K562 (cell line): ENCODE measurements around the gene SMARCA4. TPM values are rescaled to one million over a fixed set of nuclear protein-coding genes. Genes with fewer than 3 reads are reported as not detected.

ENCODE experiments used
- ATAC-seq: fragments of 200-7000 bp; cut with Tn5 transposase; 3 replicates; pipeline ENCODE4 v1.9.1; 2020; ENCODE audit warnings: moderate library complexity
- BruUV-seq: library from RNA; stranded (reverse); fragments of 400-500 nt; replicated peaks from 2 replicates; lab custom pipeline; 2021; lab: Mats Ljungman, UMichigan
- CTCF ChIA-PET: fragments of 300-600 bp; formaldehyde crosslinking; extraction: SDS; loops from one replicate; lab custom pipeline; 2021; ENCODE audit warnings: low intra/inter-chr PET ratio; lab: Yijun Ruan, JAX
- POLR2A ChIA-PET: fragments of 300-600, 350-650 bp; sonication (Branson Sonifier 250); formaldehyde crosslinking; extraction: SDS; loops from one replicate; lab custom pipeline; 2021; ENCODE audit warnings: antibody characterized with exemption, inconsistent platforms; lab: Yijun Ruan, JAX
- DNase-seq, 4 experiments: peaks; one replicate each; pipeline versions ENCODE4 v3.0.0 to v3.0.0-alpha.2; 2011 to 2018; ENCODE audit warnings: low spot score in 3 of 4, mixed read lengths in 3 of 4; ENCODE audit errors: extremely low read depth in 1 of 4
- FAIRE-seq: peaks from 2 replicates; lab custom pipeline; 2011; peaks lifted over from hg19 to GRCh38; lab: Jason Lieb, UNC
- H2AFZ ChIP-seq: 2 replicates; pipeline ENCODE4 v1.6.0; 2011; ENCODE audit warnings: low read depth, low read length, control low read depth, inconsistent platforms
- H3K27ac ChIP-seq: fragments of 200-600 bp; 3 replicates; pipeline ENCODE4 v1.8.0; 2011; ENCODE audit warnings: low read depth, mild to moderate bottlenecking, control low read depth, inconsistent platforms, low read length, moderate library complexity, mixed read lengths; ENCODE audit errors: extremely low read depth
- H3K27me3 ChIP-seq, 2 experiments: fragments of 300-600 bp in 1 of 2; 2 replicates in 1 of 2; 3 replicates in 1 of 2; pipeline versions ENCODE4 v1.6.0 to v1.8.0; 2011; ENCODE audit warnings: inconsistent platforms in 2 of 2, low read length in 2 of 2, mild to moderate bottlenecking in 1 of 2, mixed read lengths in 1 of 2, moderate library complexity in 1 of 2; ENCODE audit not compliant: control insufficient read depth in 2 of 2, insufficient read depth in 2 of 2
- H3K36me3 ChIP-seq: fragments of 300-600 bp; 3 replicates; pipeline ENCODE4 v1.8.0; 2011; ENCODE audit warnings: mild to moderate bottlenecking, low read length, inconsistent platforms; ENCODE audit not compliant: control insufficient read depth, insufficient read depth
- H3K4me1 ChIP-seq, 2 experiments: fragments of 200-600 bp in 1 of 2; replicated peaks in 1 of 2; 2 replicates in 1 of 2; 3 replicates in 1 of 2; pipeline versions ENCODE4 v1.5.1 to v1.8.0; 2011; ENCODE audit warnings: inconsistent platforms in 2 of 2, low read length in 2 of 2, mild to moderate bottlenecking in 1 of 2, mixed read lengths in 1 of 2, moderate library complexity in 1 of 2; ENCODE audit not compliant: control insufficient read depth in 2 of 2, insufficient read depth in 2 of 2
- H3K4me2 ChIP-seq: 2 replicates; pipeline ENCODE4 v1.6.1; 2011; ENCODE audit warnings: low read length, control low read depth, inconsistent platforms, mixed read lengths; ENCODE audit not compliant: insufficient read depth
- H3K4me3 ChIP-seq: fragments of 200-600 bp; sonication (generic), shearing (Covaris generic); 2 replicates; pipeline ENCODE4 v1.5.1; 2016; ENCODE audit warnings: control low read depth, inconsistent platforms
- H3K79me2 ChIP-seq: fragments of 200-600 bp; 3 replicates; pipeline ENCODE4 v1.8.0; 2011; ENCODE audit warnings: low read length, inconsistent platforms; ENCODE audit not compliant: control insufficient read depth, insufficient read depth
- H3K9ac ChIP-seq, 2 experiments: 2 replicates each; pipeline versions ENCODE4 v1.6.0 to v1.6.1; 2011; ENCODE audit warnings: low read depth in 2 of 2, low read length in 2 of 2, control low read depth in 1 of 2, inconsistent platforms in 1 of 2, mild to moderate bottlenecking in 1 of 2, mixed read lengths in 1 of 2; ENCODE audit not compliant: insufficient read depth in 1 of 2
- H3K9me1 ChIP-seq: one replicate; pipeline ENCODE4 v1.6.0; 2011; ENCODE audit warnings: inconsistent platforms, mild to moderate bottlenecking, low read length, moderate library complexity; ENCODE audit not compliant: control insufficient read depth, insufficient read depth
- H3K9me3 ChIP-seq: replicated peaks from 2 replicates; pipeline ENCODE4 v1.5.1; 2011; ENCODE audit warnings: low read depth, low read length, inconsistent platforms; ENCODE audit not compliant: control insufficient read depth, insufficient read depth
- H4K20me1 ChIP-seq: replicated peaks from 2 replicates; pipeline ENCODE4 v1.6.1; 2011; ENCODE audit warnings: low read length, inconsistent platforms, mixed read lengths; ENCODE audit not compliant: control insufficient read depth, insufficient read depth
- CHD1 ChIP-seq: fragments of 200-600 bp; sonication (generic); IDR thresholded peaks from one replicate; pipeline ENCODE4 v1.6.1; 2012; ENCODE audit warnings: mild to moderate bottlenecking, moderate library complexity, low read length, inconsistent platforms
- E2F3 ChIP-seq: fragments of 250-450 bp; sonication (Bioruptor Pico); IDR thresholded peaks from 2 replicates; pipeline ENCODE4 v1.4.0; 2020; ENCODE audit warnings: mild to moderate bottlenecking
- ELF1 ChIP-seq: fragments of 200-800 bp; sonication (Bioruptor generic); IDR thresholded peaks from 2 replicates; pipeline ENCODE4 v1.6.1; 2016; ENCODE audit warnings: missing genetic modification characterization, missing compliant biosample characterization
- FOXJ3 ChIP-seq: sonication (generic); formaldehyde crosslinking; IDR thresholded peaks from 2 replicates; pipeline ENCODE4 v1.4.0; 2020; ENCODE audit warnings: mild to moderate bottlenecking, missing genetic modification reagents
- KHSRP ChIP-seq: fragments of 450-650 bp; IDR thresholded peaks from 2 replicates; pipeline ENCODE4 v1.6.1; 2017
- KLF16 ChIP-seq: IDR thresholded peaks from 2 replicates; pipeline ENCODE4 v1.6.1; 2016; ENCODE audit warnings: antibody characterized with exemption
- KLF6 ChIP-seq: fragments of 250-450 bp; sonication (Bioruptor Pico); IDR thresholded peaks from 2 replicates; pipeline ENCODE4 v1.4.0; 2020; ENCODE audit warnings: mild to moderate bottlenecking, moderate library complexity, borderline replicate concordance
- MCM3 ChIP-seq: fragments of 450-650 bp; IDR thresholded peaks from 2 replicates; pipeline ENCODE4 v1.6.1; 2016
- PHF8 ChIP-seq: fragments of 200-600 bp; sonication (generic); IDR thresholded peaks from 2 replicates; pipeline ENCODE4 v1.6.1; 2012; ENCODE audit warnings: mixed run types, mild to moderate bottlenecking, inconsistent platforms, low read length, moderate library complexity, borderline replicate concordance
- POLR2B ChIP-seq: fragments of 450-650 bp; IDR thresholded peaks from 2 replicates; pipeline ENCODE4 v1.6.1; 2018; ENCODE audit warnings: low read depth; ENCODE audit not compliant: partially characterized antibody
- PPARD ChIP-seq: fragments of 250-450 bp; sonication (Bioruptor Pico); IDR thresholded peaks from 2 replicates; pipeline ENCODE4 v1.8.0; 2022; ENCODE audit warnings: inconsistent platforms, mild to moderate bottlenecking, moderate library complexity
- RBM39 ChIP-seq: fragments of 200-400 bp; formaldehyde crosslinking; optimal IDR thresholded peaks from 2 replicates; pipeline ENCODE3; 2018; ENCODE audit warnings: low read depth, low read length
- RFX5 ChIP-seq: IDR thresholded peaks from 2 replicates; pipeline ENCODE4 v1.6.1; 2011; ENCODE audit warnings: low read depth, mild to moderate bottlenecking, improper control_type of control experiment, low read length
- SAFB ChIP-seq: fragments of 200-400 bp; formaldehyde crosslinking; IDR thresholded peaks from 2 replicates; pipeline ENCODE4 v1.6.1; 2017; ENCODE audit warnings: low read depth, low read length, borderline replicate concordance
- SP1 ChIP-seq: sonication (generic); formaldehyde crosslinking; IDR thresholded peaks from 2 replicates; pipeline ENCODE4 v1.8.1; 2022; ENCODE audit warnings: mild to moderate bottlenecking, missing genetic modification reagents
- SREBF2 ChIP-seq: sonication (generic); formaldehyde crosslinking; IDR thresholded peaks from 2 replicates; pipeline ENCODE4 v1.4.0; 2020; ENCODE audit warnings: mild to moderate bottlenecking, missing genetic modification reagents
- SRSF1 ChIP-seq: fragments of 200-400 bp; formaldehyde crosslinking; IDR thresholded peaks from 2 replicates; pipeline ENCODE4 v1.6.1; 2017; ENCODE audit warnings: mild to moderate bottlenecking, low read depth, low read length, moderate library complexity
- ZC3H4 ChIP-seq: sonication (generic); formaldehyde crosslinking; IDR thresholded peaks from 2 replicates; pipeline ENCODE4 v1.9.0; 2021; ENCODE audit warnings: missing genetic modification reagents, borderline replicate concordance
- ZNF124 ChIP-seq: sonication (generic); formaldehyde crosslinking; IDR thresholded peaks from 2 replicates; pipeline ENCODE4 v1.8.1; 2022; ENCODE audit warnings: missing genetic modification reagents
- ZNF224 ChIP-seq: sonication (generic); formaldehyde crosslinking; IDR thresholded peaks from 2 replicates; pipeline ENCODE4 v1.8.0; 2022; ENCODE audit warnings: mild to moderate bottlenecking, missing genetic modification reagents
- ZNF41 ChIP-seq: fragments of 250-450 bp; sonication (Bioruptor Pico); conservative IDR thresholded peaks from 2 replicates; pipeline ENCODE4 v1.4.0; 2020; ENCODE audit warnings: mild to moderate bottlenecking
- ZNF77 ChIP-seq: fragments of 250-450 bp; sonication (Bioruptor Pico); IDR thresholded peaks from 2 replicates; pipeline ENCODE4 v1.5.0; 2020
- WGBS: fragments of 100-300 bp; shearing (Covaris generic); methylation state at CpG from one replicate; pipeline ENCODE4 v1.1.6; 2016; ENCODE audit warnings: low coverage, mixed read lengths; ENCODE audit not compliant: insufficient coverage; ENCODE audit errors: missing lambda C conversion rate; 5-methylcytosine and 5-hydroxymethylcytosine counted together
- in situ Hi-C: fragments of 300-500 bp; cut with MboI; formaldehyde crosslinking; loops from 4 replicates; pipeline ENCODE4 v1.15.0; 2018; ENCODE audit warnings: inconsistent platforms, mixed read lengths
- intact Hi-C: fragments of 100-400 bp; cut with micrococcal nuclease; formaldehyde crosslinking; loops from 2 replicates; pipeline ENCODE4 v1.14.2; 2022
- polyA plus RNA-seq, 8 experiments: library from polyadenylated mRNA; depleted of rRNA in 4 of 8; stranded (reverse) in 5 of 8; unstranded in 3 of 8; fragments of >200 nt; fragmentation: Nextera tagmentation in 2 of 8; fragmentation: Illumina TruSeq in 1 of 8; extraction: Ambion mirVana in 2 of 8; extraction: Trizol in 1 of 8; gene quantifications; 2 replicates each; pipeline versions ENCODE4 v1.2.1 to v1.2.3, GENCODE V29; 2011 to 2014; ENCODE audit warnings: inconsistent platforms in 1 of 8, missing spikeins in 1 of 8
- total RNA-seq, 7 experiments: library from RNA; depleted of rRNA in 6 of 7; stranded (reverse); fragments of >200 nt in 6 of 7; fragmentation: Illumina TruSeq in 2 of 7; extraction: Trizol in 2 of 7; gene quantifications; 2 replicates each; pipeline versions ENCODE4 v1.2.1 to v1.2.3, GENCODE V29; 2011 to 2021; ENCODE audit warnings: low replicate concordance in 1 of 7
- TF ChIP-seq, protein P1 (sequence below): IDR thresholded peaks from 2 replicates; pipeline ENCODE4 v1.6.1; 2011; ENCODE audit warnings: borderline replicate concordance, low read depth, mild to moderate bottlenecking, moderate library complexity, low read length; ENCODE audit not compliant: insufficient read depth, poor library complexity, severe bottlenecking

Gene SMARCA4
- total and polyA plus RNA-seq, 9 of the 15 experiments (the other 6 are each of a cell fraction or from before 2014, with no cell fraction given), result 19.3 to 207 (median 52.1) TPM

DNA sequence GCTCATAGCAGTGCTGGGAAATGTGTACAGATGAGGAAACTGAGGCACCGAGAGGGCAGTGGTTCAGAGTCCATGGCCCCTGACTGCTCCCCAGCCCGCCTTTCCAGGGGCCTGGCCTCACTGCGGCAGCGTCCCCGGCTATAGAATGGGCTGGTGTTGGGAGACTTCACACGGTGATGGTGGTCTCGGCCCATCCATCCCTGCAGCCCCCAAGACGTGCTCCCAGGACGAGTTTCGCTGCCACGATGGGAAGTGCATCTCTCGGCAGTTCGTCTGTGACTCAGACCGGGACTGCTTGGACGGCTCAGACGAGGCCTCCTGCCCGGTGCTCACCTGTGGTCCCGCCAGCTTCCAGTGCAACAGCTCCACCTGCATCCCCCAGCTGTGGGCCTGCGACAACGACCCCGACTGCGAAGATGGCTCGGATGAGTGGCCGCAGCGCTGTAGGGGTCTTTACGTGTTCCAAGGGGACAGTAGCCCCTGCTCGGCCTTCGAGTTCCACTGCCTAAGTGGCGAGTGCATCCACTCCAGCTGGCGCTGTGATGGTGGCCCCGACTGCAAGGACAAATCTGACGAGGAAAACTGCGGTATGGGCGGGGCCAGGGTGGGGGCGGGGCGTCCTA lies 144.3 kb downstream of the SMARCA4 start:
- peaks cover 70% of the 10 kb centered on the region for H3K79me2 ChIP-seq
- no peak for TF ChIP-seq KLF6 (CRISPR knock-in tag)
- no peak for TF ChIP-seq FOXJ3 (CRISPR knock-in tag)
- TF ChIP-seq ZNF41, result no peak
- no peak for TF ChIP-seq ZNF224 (CRISPR knock-in tag)
- no peak for TF ChIP-seq CHD1
- no peak for TF ChIP-seq E2F3 (CRISPR knock-in tag)
- no peak for TF ChIP-seq KHSRP
- no peak for TF ChIP-seq ZNF124 (CRISPR knock-in tag)
- peak; percentile 77 for TF ChIP-seq POLR2B
- TF ChIP-seq PPARD (CRISPR knock-in tag), result no peak
- TF ChIP-seq ELF1 (tag), result no peak
- TF ChIP-seq SRSF1, result peak; percentile 65; the same call in 1 of the 2 replicates
- no peak for TF ChIP-seq KLF16
- no peak for TF ChIP-seq PHF8
- TF ChIP-seq RBM39, result no peak
- 0 out of 2 replicates have a peak, but pooled peaks have one; percentile 24 for TF ChIP-seq SAFB
- TF ChIP-seq, protein P1, sequence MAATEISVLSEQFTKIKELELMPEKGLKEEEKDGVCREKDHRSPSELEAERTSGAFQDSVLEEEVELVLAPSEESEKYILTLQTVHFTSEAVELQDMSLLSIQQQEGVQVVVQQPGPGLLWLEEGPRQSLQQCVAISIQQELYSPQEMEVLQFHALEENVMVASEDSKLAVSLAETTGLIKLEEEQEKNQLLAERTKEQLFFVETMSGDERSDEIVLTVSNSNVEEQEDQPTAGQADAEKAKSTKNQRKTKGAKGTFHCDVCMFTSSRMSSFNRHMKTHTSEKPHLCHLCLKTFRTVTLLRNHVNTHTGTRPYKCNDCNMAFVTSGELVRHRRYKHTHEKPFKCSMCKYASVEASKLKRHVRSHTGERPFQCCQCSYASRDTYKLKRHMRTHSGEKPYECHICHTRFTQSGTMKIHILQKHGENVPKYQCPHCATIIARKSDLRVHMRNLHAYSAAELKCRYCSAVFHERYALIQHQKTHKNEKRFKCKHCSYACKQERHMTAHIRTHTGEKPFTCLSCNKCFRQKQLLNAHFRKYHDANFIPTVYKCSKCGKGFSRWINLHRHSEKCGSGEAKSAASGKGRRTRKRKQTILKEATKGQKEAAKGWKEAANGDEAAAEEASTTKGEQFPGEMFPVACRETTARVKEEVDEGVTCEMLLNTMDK, result no peak
- TF ChIP-seq SREBF2, result no peak
- TF ChIP-seq ZC3H4 (CRISPR knock-in tag), result peak; percentile 92; the same call in 1 of the 2 replicates
- TF ChIP-seq MCM3, result no peak
- TF ChIP-seq SP1, result no peak
- TF ChIP-seq RFX5, result no peak
- no peak for TF ChIP-seq ZNF77

More for the DNA sequence above, 144.3 kb downstream of the SMARCA4 start:
- peak; percentile 48 for ATAC-seq
- Histone ChIP-seq H3K4me2 (no peak overlapping the region), H3K4me3 (no peak overlapping the region), H3K36me3 (peaks cover 95% of the 10 kb centered on the region), H2AFZ (no peak overlapping the region), H4K20me1 (peaks cover 37% of the 10 kb centered on the region), H3K9ac (peak overlapping the region in 1 of 2 experiments; percentile 32; a peak in 1 of 4 replicates), H3K9me3 (no peaks in the 10 kb centered on the region), H3K27me3 (no peaks in the 10 kb centered on the region), H3K27ac (no peak overlapping the region), H3K4me1 (peaks cover 0 to 12% of the 10 kb centered on the region in 2 experiments; a peak in 2 of 5 replicates), H3K9me1 (peaks cover 8% of the 10 kb centered on the region)
- POLR2A ChIA-PET, result interaction anchor here (1.9 to 4.4 kb wide), 3 partner anchors 8 to 12 kb away, joined by 7 to 54 read pairs (median 8); no protein-coding TSS in a partner anchor
- CTCF ChIA-PET, result no interaction called here
- intact Hi-C loops, result no loop called here
- TSS peak; percentile 19 for BruUV-seq
- no peak for FAIRE-seq
- 95% methylated on average over 31 of the region's 36 CpGs for WGBS
- DNase-seq, result peak in 1 of 4 experiments; percentile 20
- in situ Hi-C loops, result no loop called here
